Fibroblast of the aortic adventitia (primary cell): ENCODE measurements around the gene CPOX. TPM values are rescaled to one million over a fixed set of nuclear protein-coding genes. Genes with fewer than 3 reads are reported as not detected.

ENCODE experiments used
- DNase-seq: peaks from one replicate; pipeline ENCODE4 v3.0.0-alpha.2; 2010; ENCODE audit warnings: low read depth
- H3K4me3 ChIP-seq: 2 replicates; pipeline ENCODE4 v1.5.1; 2011; ENCODE audit warnings: low read depth, mild to moderate bottlenecking, control low read depth, low read length, moderate library complexity
- total RNA-seq: library from RNA; depleted of rRNA; stranded (reverse); fragments of >200 nt; gene quantifications from 2 replicates; pipeline ENCODE4 v1.2.3, GENCODE V29; 2012; ENCODE audit warnings: low replicate concordance
- TF ChIP-seq, protein P1 (sequence below): IDR thresholded peaks from 2 replicates; pipeline ENCODE4 v1.5.1; 2011; ENCODE audit warnings: mild to moderate bottlenecking, low read length, control low read depth, inconsistent platforms; ENCODE audit not compliant: insufficient read depth

Gene CPOX
- total RNA-seq, 1 donor: 22.6 TPM

- H3K4me3 ChIP-seq: no peak overlapping the region
- TF ChIP-seq, protein P1, sequence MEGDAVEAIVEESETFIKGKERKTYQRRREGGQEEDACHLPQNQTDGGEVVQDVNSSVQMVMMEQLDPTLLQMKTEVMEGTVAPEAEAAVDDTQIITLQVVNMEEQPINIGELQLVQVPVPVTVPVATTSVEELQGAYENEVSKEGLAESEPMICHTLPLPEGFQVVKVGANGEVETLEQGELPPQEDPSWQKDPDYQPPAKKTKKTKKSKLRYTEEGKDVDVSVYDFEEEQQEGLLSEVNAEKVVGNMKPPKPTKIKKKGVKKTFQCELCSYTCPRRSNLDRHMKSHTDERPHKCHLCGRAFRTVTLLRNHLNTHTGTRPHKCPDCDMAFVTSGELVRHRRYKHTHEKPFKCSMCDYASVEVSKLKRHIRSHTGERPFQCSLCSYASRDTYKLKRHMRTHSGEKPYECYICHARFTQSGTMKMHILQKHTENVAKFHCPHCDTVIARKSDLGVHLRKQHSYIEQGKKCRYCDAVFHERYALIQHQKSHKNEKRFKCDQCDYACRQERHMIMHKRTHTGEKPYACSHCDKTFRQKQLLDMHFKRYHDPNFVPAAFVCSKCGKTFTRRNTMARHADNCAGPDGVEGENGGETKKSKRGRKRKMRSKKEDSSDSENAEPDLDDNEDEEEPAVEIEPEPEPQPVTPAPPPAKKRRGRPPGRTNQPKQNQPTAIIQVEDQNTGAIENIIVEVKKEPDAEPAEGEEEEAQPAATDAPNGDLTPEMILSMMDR: no peak
- DNase-seq: no peak
Measured at GRCh38 chr3:98540346-98540745, 53.1 kb downstream of the CPOX start.

DNA sequence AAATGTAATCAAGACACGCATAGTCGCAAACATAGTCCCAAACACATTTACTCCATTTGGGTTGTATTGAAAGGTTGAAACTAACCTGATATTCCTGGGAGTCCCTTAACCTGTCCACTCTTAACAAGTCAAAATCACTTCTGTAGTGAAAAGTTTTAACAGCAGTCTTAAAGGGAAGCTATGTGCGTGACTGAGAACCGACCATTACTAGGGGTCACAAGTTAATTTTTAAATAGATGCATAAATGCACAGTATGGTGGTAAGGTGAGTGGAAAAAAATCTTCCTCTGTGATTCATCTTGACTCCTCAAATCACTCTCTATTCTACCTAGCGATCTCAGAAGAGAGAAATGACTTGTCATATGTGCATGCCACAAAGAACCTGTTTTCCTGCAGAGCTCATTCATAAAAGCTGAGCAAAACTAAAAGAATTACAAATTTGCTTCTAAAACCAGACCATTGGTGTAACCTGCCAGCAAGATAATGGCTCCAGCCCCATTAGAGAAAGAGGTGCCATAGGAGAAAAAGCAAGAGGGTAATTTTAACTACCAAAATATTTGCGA lies 56.9 kb downstream of the CPOX start:
- DNase-seq: no peak
- TF ChIP-seq, protein P1: no peak
- H3K4me3 ChIP-seq: no peak overlapping the region

DNA sequence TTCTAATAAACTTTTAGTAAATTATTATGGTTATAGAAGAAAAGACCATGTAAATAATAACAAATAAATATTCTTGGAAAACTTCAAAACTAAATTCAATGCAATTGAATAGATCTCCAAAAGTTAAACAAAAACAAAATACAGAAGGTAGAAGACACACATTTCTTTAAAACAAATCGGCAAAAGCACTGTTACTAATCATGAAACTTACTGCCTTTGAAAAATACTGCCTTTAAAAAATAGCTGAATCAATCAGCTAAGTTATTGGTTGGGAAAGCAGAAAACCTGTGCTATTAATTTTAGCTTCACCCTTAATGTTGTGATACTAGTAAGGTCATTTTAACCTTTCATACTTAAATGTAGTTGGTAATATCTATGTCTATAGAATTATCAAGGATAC lies 58.7 kb downstream of the CPOX start:
- no peak for DNase-seq
- no peak overlapping the region for H3K4me3 ChIP-seq
- TF ChIP-seq, protein P1: no peak

- no peak overlapping the region for H3K4me3 ChIP-seq
- no peak for DNase-seq
- TF ChIP-seq, protein P1: no peak
Measured at GRCh38 chr3:98534168-98534567, 59.2 kb downstream of the CPOX start.

DNA sequence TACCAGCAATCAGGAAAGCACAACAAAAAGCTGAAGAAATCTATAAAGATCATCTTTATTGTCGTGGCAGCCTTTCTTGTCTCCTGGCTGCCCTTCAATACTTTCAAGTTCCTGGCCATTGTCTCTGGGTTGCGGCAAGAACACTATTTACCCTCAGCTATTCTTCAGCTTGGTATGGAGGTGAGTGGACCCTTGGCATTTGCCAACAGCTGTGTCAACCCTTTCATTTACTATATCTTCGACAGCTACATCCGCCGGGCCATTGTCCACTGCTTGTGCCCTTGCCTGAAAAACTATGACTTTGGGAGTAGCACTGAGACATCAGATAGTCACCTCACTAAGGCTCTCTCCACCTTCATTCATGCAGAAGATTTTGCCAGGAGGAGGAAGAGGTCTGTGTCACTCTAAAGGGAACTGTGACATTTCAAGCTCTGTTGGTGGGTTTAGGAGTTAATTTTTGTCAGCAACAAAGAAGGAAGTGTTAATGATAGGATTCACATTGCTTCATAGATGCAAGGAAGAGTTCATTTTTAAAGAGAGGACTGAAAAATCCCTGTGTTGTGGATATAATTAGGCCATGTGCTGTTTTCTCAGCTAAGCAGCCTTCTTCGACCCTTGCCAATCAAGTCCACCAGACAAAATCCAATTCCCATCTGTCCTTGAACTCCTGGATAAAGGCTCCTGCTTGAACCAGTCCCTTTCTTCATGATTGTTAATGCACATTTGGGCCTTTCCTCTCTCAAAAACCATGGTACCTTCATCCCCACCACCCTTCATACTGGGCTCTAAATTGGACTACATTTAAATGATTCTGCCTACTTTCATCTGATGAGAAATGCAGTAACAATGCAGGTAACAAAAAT lies 60.5 kb downstream of the CPOX start:
- TF ChIP-seq, protein P1: no peak
- H3K4me3 ChIP-seq: no peak overlapping the region
- DNase-seq: no peak

GRCh38 chr3:98532275-98532637 lies 61.2 kb downstream of the CPOX start:
- TF ChIP-seq, protein P1: no peak
- H3K4me3 ChIP-seq: no peak overlapping the region
- no peak for DNase-seq
